ENCODE results near the gene OGFOD2.

The OGFOD2 gene

GRCh38 chr12:122990961-122991622 lies 16.0 kb downstream of the OGFOD2 start:
- Histone ChIP-seq H2AFZ (ENCODE audit: low read length) (no peak overlapping the region), H3K4me1 (ENCODE audit: low read length) (no peaks in the 10 kb centered on the region), H3K27me3 (replicated peaks; ENCODE audit: insufficient read depth, low read length) (no peaks in the 10 kb centered on the region), H3F3A (ENCODE audit: insufficient read depth, low read length) (no peaks in the 10 kb centered on the region), H3K9me2 (replicated peaks; ENCODE audit: insufficient read depth, low read length) (no peaks in the 10 kb centered on the region), H4K20me1 (ENCODE audit: insufficient read depth, low read length) (no peaks in the 10 kb centered on the region), H3K4me3 (ENCODE audit: low read length) (no peak overlapping the region), H3K9me3 (replicated peaks; ENCODE audit: insufficient read depth, low read length) (no peaks in the 10 kb centered on the region), H3K4me2 (ENCODE audit: low read depth, low read length) (no peak overlapping the region), H3K9ac (ENCODE audit: low read length) (no peak overlapping the region), H3K36me3 (replicated peaks; ENCODE audit: insufficient read depth, low read length) (no peaks in the 10 kb centered on the region), H3K79me2 (ENCODE audit: low read length) (no peaks in the 10 kb centered on the region), H3K27ac (ENCODE audit: low read length) (no peak overlapping the region)
- no peak for DNase-seq
- TF ChIP-seq EZH2 (optimal IDR thresholded peaks at IDR 0.05; ENCODE audit: low read depth, low read length) (no peak), CTCF (IDR thresholded peaks at IDR 0.05; ENCODE audit: low read length) (no peak), EZH2phosphoT487 (IDR thresholded peaks at IDR 0.05; ENCODE audit: low read length) (no peak)

- Histone ChIP-seq H3K36me3 (replicated peaks; ENCODE audit: insufficient read depth, low read length) (no peaks in the 10 kb centered on the region), H3F3A (ENCODE audit: insufficient read depth, low read length) (no peaks in the 10 kb centered on the region), H3K4me1 (ENCODE audit: low read length) (no peaks in the 10 kb centered on the region)
Measured at GRCh38 chr12:122991623-122992275, 16.7 kb downstream of the OGFOD2 start.

GRCh38 chr12:122992386-122992785 lies 17.3 kb downstream of the OGFOD2 start:
- H4K20me1 ChIP-seq (ENCODE audit: insufficient read depth, low read length) = no peaks in the 10 kb centered on the region
- no peaks in the 10 kb centered on the region for H3K4me1 ChIP-seq (ENCODE audit: low read length)
- no peaks in the 10 kb centered on the region for H3K27me3 ChIP-seq (replicated peaks; ENCODE audit: insufficient read depth, low read length)
- no peaks in the 10 kb centered on the region for H3K79me2 ChIP-seq (ENCODE audit: low read length)
- no peak overlapping the region for H2AFZ ChIP-seq (ENCODE audit: low read length)
- no peaks in the 10 kb centered on the region for H3K9me3 ChIP-seq (replicated peaks; ENCODE audit: insufficient read depth, low read length)
- H3K4me3 ChIP-seq (ENCODE audit: low read length) = no peak overlapping the region
- no peaks in the 10 kb centered on the region for H3K9me2 ChIP-seq (replicated peaks; ENCODE audit: insufficient read depth, low read length)
- H3K36me3 ChIP-seq (replicated peaks; ENCODE audit: insufficient read depth, low read length) = no peaks in the 10 kb centered on the region
- TF ChIP-seq CTCF (IDR thresholded peaks at IDR 0.05; ENCODE audit: low read length) (no peak), EZH2 (optimal IDR thresholded peaks at IDR 0.05; ENCODE audit: low read depth, low read length) (no peak), EZH2phosphoT487 (IDR thresholded peaks at IDR 0.05; ENCODE audit: low read length) (no peak)
- no peak for DNase-seq
- no peak overlapping the region for H3K9ac ChIP-seq (ENCODE audit: low read length)
- no peak overlapping the region for H3K4me2 ChIP-seq (ENCODE audit: low read depth, low read length)
- no peaks in the 10 kb centered on the region for H3F3A ChIP-seq (ENCODE audit: insufficient read depth, low read length)
- no peak overlapping the region for H3K27ac ChIP-seq (ENCODE audit: low read length)

More at GRCh38 chr12:122991623-122992275, 16.7 kb downstream of the OGFOD2 start:
- no peak for TF ChIP-seq EZH2phosphoT487 (IDR thresholded peaks at IDR 0.05; ENCODE audit: low read length)
- TF ChIP-seq CTCF (IDR thresholded peaks at IDR 0.05; ENCODE audit: low read length) = no peak
- TF ChIP-seq EZH2 (optimal IDR thresholded peaks at IDR 0.05; ENCODE audit: low read depth, low read length) = no peak
- H3K27me3 ChIP-seq (replicated peaks; ENCODE audit: insufficient read depth, low read length) = no peaks in the 10 kb centered on the region
- no peaks in the 10 kb centered on the region for H3K9me2 ChIP-seq (replicated peaks; ENCODE audit: insufficient read depth, low read length)
- H4K20me1 ChIP-seq (ENCODE audit: insufficient read depth, low read length) = no peaks in the 10 kb centered on the region
- DNase-seq = no peak
- no peaks in the 10 kb centered on the region for H3K79me2 ChIP-seq (ENCODE audit: low read length)
- no peak overlapping the region for H2AFZ ChIP-seq (ENCODE audit: low read length)
- H3K27ac ChIP-seq (ENCODE audit: low read length) = no peak overlapping the region
- no peak overlapping the region for H3K4me3 ChIP-seq (ENCODE audit: low read length)
- no peak overlapping the region for H3K9ac ChIP-seq (ENCODE audit: low read length)
- H3K4me2 ChIP-seq (ENCODE audit: low read depth, low read length) = no peak overlapping the region
- no peaks in the 10 kb centered on the region for H3K9me3 ChIP-seq (replicated peaks; ENCODE audit: insufficient read depth, low read length)

All from MM.1S (cell line).